ENCODE measurements around the gene NR6A1. TPM values are rescaled to one million over a fixed set of nuclear protein-coding genes. Genes with fewer than 3 reads are reported as not detected.

The NR6A1 gene
- total and polyA plus RNA-seq, 11 donors = 0.65 to 5.7 (median 1.6) TPM

GRCh38 chr9:124768334-124768733 lies 2.8 kb downstream of the NR6A1 start:
- TF ChIP-seq POLR2A (IDR thresholded peaks at IDR 0.05) (no peak), CTCF (IDR thresholded peaks at IDR 0.05) (no peak)
- Histone ChIP-seq H3K4me1 (peaks cover 0 to 40% (median 11%) of the 10 kb centered on the region in 12 donors), H3K27ac (no peak overlapping the region), H3K27me3 (peaks cover 0 to 33% (median 10%) of the 10 kb centered on the region in 9 donors), H3K9me3 (no peaks in the 10 kb centered on the region), H3K4me3 (no peak overlapping the region), H3K36me3 (no peaks in the 10 kb centered on the region)
- intact Hi-C loops (cut with DNase I) = loop anchor here in 1 of 10 donors (10.0 kb wide), 1 partner anchor 476 kb away; the partner anchor contains the start of gene HSPA5
- no peak for ATAC-seq
- 68 to 73% (median 70%) methylated on average over 3 of the region's 3 CpGs for WGBS, 4 donors
- DNase-seq = no peak

GRCh38 chr9:124767821-124768220 lies 3.3 kb downstream of the NR6A1 start:
- DNase-seq = no peak
- intact Hi-C loops (cut with DNase I) = loop anchor here in 1 of 10 donors (10.0 kb wide), 1 partner anchor 477 kb away; the partner anchor contains the start of gene HSPA5
- Histone ChIP-seq H3K27ac (no peak overlapping the region), H3K36me3 (no peaks in the 10 kb centered on the region), H3K9me3 (no peaks in the 10 kb centered on the region), H3K4me3 (no peak overlapping the region), H3K4me1 (peaks cover 0 to 40% (median 11%) of the 10 kb centered on the region in 12 donors), H3K27me3 (peaks cover 0 to 38% (median 10%) of the 10 kb centered on the region in 9 donors)
- TF ChIP-seq POLR2A (IDR thresholded peaks at IDR 0.05) (no peak), CTCF (IDR thresholded peaks at IDR 0.05) (no peak)
- no peak for ATAC-seq
- WGBS, 4 donors = 59 to 70% (median 63%) methylated on average over 2 of the region's 2 CpGs

GRCh38 chr9:124766815-124767554 lies 4.1 kb downstream of the NR6A1 start:
- Histone ChIP-seq H3K36me3 (no peaks in the 10 kb centered on the region), H3K27ac (no peak overlapping the region), H3K9me3 (no peaks in the 10 kb centered on the region), H3K4me3 (no peak overlapping the region), H3K4me1 (peaks cover 0 to 35% (median 11%) of the 10 kb centered on the region in 12 donors), H3K27me3 (peaks cover 0 to 42% (median 10%) of the 10 kb centered on the region in 9 donors)
- DNase-seq = no peak
- intact Hi-C loops (cut with DNase I) = loop anchor here in 1 of 10 donors (10.0 kb wide), 1 partner anchor 478 kb away; the partner anchor contains the start of gene HSPA5
- ATAC-seq = no peak
- 74 to 82% (median 75%) methylated on average over 4 of the region's 4 CpGs for WGBS, 4 donors
- no peak for TF ChIP-seq POLR2A (IDR thresholded peaks at IDR 0.05)
- no peak for TF ChIP-seq CTCF (IDR thresholded peaks at IDR 0.05)

GRCh38 chr9:124766326-124766725 lies 4.8 kb downstream of the NR6A1 start:
- DNase-seq (no peak), ATAC-seq (no peak)
- intact Hi-C loops (cut with DNase I) = loop anchor here in 1 of 10 donors (10.0 kb wide), 1 partner anchor 478 kb away; the partner anchor contains the start of gene HSPA5
- no peaks in the 10 kb centered on the region for H3K36me3 ChIP-seq
- H3K9me3 ChIP-seq = no peaks in the 10 kb centered on the region
- 90 to 97% (median 95%) methylated on average over 1 of the region's 1 CpG for WGBS, 4 donors
- H3K4me3 ChIP-seq = no peak overlapping the region
- TF ChIP-seq CTCF (IDR thresholded peaks at IDR 0.05) (no peak), POLR2A (IDR thresholded peaks at IDR 0.05) (no peak)
- H3K27ac ChIP-seq = no peak overlapping the region
- peaks cover 0 to 42% (median 10%) of the 10 kb centered on the region in 9 donors for H3K27me3 ChIP-seq
- H3K4me1 ChIP-seq = peaks cover 0 to 31% (median 9%) of the 10 kb centered on the region in 12 donors
